RWPE2 (cell line): ENCODE data around the gene SLC37A3.

Experiments used
- ATAC-seq: fragments of 200-7000 bp; cut with Tn5 transposase; 3 replicates; pipeline ENCODE4 v1.9.1; 2021; ENCODE audit warnings: low read depth
- DNase-seq: peaks from one replicate; pipeline ENCODE4 v3.0.0-alpha.2; 2020; ENCODE audit warnings: low spot score
- H3K27ac ChIP-seq: fragments of 450-650 bp; 2 replicates; pipeline ENCODE4 v1.5.1; 2017; ENCODE audit warnings: mild to moderate bottlenecking; ENCODE audit not compliant: poor library complexity, severe bottlenecking
- H3K27me3 ChIP-seq: fragments of 250-450 bp; sonication (Bioruptor Pico); 2 replicates; pipeline ENCODE4 v1.5.1; 2021; ENCODE audit warnings: mild to moderate bottlenecking, moderate library complexity; ENCODE audit not compliant: insufficient read depth, poor library complexity, severe bottlenecking
- H3K36me3 ChIP-seq: fragments of 250-450 bp; sonication (Bioruptor Pico); 2 replicates; pipeline ENCODE4 v1.5.1; 2020; ENCODE audit warnings: low read depth, mild to moderate bottlenecking, moderate library complexity
- H3K4me1 ChIP-seq: fragments of 250-450 bp; sonication (Bioruptor Pico); 2 replicates; pipeline ENCODE4 v1.5.1; 2021; ENCODE audit warnings: mild to moderate bottlenecking, moderate library complexity; ENCODE audit not compliant: insufficient read depth, poor library complexity, severe bottlenecking
- H3K4me3 ChIP-seq: fragments of 250-450 bp; sonication (Bioruptor Pico); 2 replicates; pipeline ENCODE4 v1.5.1; 2021; ENCODE audit warnings: mild to moderate bottlenecking, moderate library complexity; ENCODE audit not compliant: severe bottlenecking
- H3K9me3 ChIP-seq: fragments of 250-450 bp; sonication (Bioruptor Pico); 2 replicates; pipeline ENCODE4 v1.5.1; 2021; ENCODE audit warnings: mild to moderate bottlenecking, moderate library complexity; ENCODE audit not compliant: severe bottlenecking
- CTCF ChIP-seq: fragments of 450-650 bp; IDR thresholded peaks from one replicate; pipeline ENCODE4 v1.5.1; 2017; ENCODE audit warnings: mild to moderate bottlenecking, moderate library complexity; ENCODE audit not compliant: poor library complexity, severe bottlenecking

SLC37A3 gene

GRCh38 chr7:140358024-140358411, 40.3 kb downstream of the SLC37A3 start:
- Histone ChIP-seq H3K9me3 (no peaks in the 10 kb centered on the region), H3K27ac (no peak overlapping the region), H3K36me3 (peaks cover 26% of the 10 kb centered on the region), H3K4me1 (no peaks in the 10 kb centered on the region), H3K4me3 (no peak overlapping the region), H3K27me3 (no peaks in the 10 kb centered on the region)
- ATAC-seq (no peak), DNase-seq (no peak)
- TF ChIP-seq CTCF, result no peak

DNA sequence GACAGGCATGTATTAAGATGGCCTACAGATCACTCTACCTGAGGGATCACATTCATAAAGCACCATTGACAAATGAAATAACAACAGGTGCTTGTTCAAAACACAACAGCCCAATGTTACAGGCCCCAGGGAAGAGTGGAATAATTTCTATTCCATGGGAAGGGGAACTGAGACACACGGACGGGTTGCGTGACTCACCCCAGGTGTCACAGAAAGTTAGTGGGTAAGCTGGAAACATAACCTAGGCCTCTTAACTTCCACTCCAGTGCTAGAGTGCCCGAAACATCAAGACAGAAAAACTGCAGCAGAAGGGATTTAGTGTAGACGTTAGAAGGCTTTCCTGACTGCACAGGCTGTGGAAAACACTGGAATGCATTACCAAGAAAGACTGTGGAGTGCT, 48.3 kb downstream of the SLC37A3 start:
- TF ChIP-seq CTCF, result no peak
- Histone ChIP-seq H3K4me1 (no peaks in the 10 kb centered on the region), H3K27me3 (no peaks in the 10 kb centered on the region), H3K9me3 (no peaks in the 10 kb centered on the region), H3K36me3 (peaks cover 52% of the 10 kb centered on the region), H3K4me3 (no peak overlapping the region), H3K27ac (no peak overlapping the region)
- ATAC-seq, result no peak
- no peak for DNase-seq

- Histone ChIP-seq H3K36me3 (peaks cover 56% of the 10 kb centered on the region), H3K27me3 (no peaks in the 10 kb centered on the region), H3K4me3 (no peak overlapping the region), H3K27ac (no peak overlapping the region), H3K4me1 (no peaks in the 10 kb centered on the region), H3K9me3 (no peaks in the 10 kb centered on the region)
- TF ChIP-seq CTCF, result no peak
- DNase-seq (no peak), ATAC-seq (no peak; the same call in 2 of the 3 replicates)
Observed at GRCh38 chr7:140349144-140349771, 49.1 kb downstream of the SLC37A3 start.

DNA sequence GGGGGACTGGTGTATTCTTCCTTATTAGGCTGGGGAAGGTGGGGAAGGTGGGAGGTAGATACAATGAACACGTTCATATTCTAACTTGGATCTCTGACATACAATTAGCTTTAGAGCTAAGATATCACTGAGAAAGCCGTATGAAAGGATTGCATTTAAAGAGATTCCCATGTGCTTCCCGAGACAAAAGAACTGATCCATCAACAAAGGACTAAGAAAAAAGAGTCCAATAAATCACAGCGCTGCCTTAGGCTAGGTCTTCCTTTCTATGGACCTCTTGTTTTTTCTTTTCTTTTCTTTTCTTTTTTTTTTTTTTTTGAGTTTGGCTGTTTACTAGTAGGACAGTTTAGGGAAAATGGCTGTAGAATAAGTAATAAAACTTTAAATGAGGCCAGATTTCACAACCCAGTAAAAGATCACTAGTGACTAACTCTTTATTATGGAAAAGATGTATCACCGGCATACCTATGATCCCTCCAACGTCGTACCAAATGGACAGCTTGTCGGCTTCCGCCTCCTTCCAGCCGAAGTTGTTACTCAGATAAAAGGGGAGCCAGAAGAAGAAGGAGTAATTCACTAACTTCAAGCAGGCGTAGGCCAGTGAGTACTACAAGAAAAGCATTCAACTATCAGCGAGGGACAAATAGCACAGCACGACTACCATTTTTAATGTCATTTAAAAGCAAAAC, 50.0 kb downstream of the SLC37A3 start:
- no peak overlapping the region for H3K27ac ChIP-seq
- no peak overlapping the region for H3K4me3 ChIP-seq
- H3K9me3 ChIP-seq, result no peaks in the 10 kb centered on the region
- no peaks in the 10 kb centered on the region for H3K4me1 ChIP-seq
- no peak for TF ChIP-seq CTCF
- DNase-seq (no peak), ATAC-seq (peak; percentile 41; the same call in 2 of the 3 replicates)
- no peaks in the 10 kb centered on the region for H3K27me3 ChIP-seq
- H3K36me3 ChIP-seq, result peaks cover 52% of the 10 kb centered on the region

GRCh38 chr7:140347218-140347617, 51.1 kb downstream of the SLC37A3 start:
- no peak for TF ChIP-seq CTCF
- Histone ChIP-seq H3K27me3 (no peaks in the 10 kb centered on the region), H3K36me3 (peaks cover 52% of the 10 kb centered on the region), H3K4me1 (no peaks in the 10 kb centered on the region), H3K27ac (no peak overlapping the region), H3K9me3 (no peaks in the 10 kb centered on the region), H3K4me3 (no peak overlapping the region)
- ATAC-seq (no peak), DNase-seq (no peak)
